Suppressor macrophage treated with lipopolysaccharide for 4 hours (primary cell): ENCODE results near the gene RPS6KB2.
A peak's percentile ranks its signal among the peaks of the same experiment; 100 is the strongest.
"Not testable (repeated sequence)": the region's sequence is repeated elsewhere in the genome, so short reads cannot be mapped to it uniquely, and the experiment has no call there.

Source experiments
- DNase-seq: peaks from one replicate; pipeline ENCODE4 v3.0.0-alpha.2; 2020

The RPS6KB2 gene

DNA sequence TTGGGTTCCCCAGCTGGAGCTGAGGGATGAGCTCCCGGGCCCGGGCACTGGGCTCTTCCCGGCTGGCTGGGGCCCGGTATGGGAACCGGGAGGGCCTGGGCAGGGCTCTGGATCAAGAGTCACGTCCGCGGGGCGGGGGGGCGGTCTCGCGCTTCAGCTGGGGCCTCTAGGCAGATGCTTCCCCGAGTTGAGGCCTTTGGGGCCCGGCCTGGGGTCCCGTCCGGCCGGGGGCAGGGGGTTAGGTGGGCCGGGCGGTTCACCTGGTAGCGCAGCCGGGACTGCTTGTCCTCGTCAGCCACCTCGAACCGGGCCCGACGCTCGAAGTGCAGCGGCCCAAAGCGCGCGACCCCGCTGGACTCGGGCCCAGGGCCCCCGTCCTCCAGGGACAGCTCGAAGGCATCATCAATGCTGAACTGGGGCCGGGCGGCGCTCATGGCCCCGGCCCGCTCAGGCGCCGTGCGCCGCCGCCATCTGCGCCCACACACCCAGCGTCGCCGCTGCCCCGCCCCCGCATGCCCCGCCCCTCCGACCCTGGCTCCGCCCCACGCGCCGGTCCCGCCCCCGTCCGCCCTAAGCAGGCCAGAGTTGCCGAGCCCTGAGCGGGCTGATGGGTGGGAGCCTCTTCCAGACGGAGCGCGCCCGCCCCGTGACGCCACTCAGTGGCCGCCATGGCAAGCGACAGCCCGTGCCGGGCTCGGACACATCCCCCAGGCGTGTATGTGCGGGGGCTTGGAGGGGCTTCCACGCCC, 40.6 kb downstream of the RPS6KB2 start, which contains the start of gene TMEM134:
TMEM134 (minus strand) TSS at position 493 of the 749 bp plus-strand sequence; CDS start at position 434, 59 bp downstream.
- peak; percentile 97 for DNase-seq

DNA sequence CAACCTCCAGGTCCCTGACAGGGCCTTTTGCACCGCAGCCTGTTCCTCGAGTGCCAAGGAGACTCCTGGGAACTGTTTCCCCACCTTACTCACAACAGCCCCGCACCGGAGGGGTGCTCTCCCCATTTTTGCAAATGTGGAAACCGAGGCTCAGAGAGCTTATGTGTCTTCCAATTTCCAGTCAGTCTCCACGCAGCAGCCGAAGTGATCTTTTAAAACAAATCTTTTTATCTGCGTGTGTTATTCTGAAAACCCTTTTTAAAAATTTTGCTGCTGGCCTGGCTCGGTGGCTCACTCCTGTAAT, 41.2 kb downstream of the RPS6KB2 start:
- DNase-seq = no peak

DNA sequence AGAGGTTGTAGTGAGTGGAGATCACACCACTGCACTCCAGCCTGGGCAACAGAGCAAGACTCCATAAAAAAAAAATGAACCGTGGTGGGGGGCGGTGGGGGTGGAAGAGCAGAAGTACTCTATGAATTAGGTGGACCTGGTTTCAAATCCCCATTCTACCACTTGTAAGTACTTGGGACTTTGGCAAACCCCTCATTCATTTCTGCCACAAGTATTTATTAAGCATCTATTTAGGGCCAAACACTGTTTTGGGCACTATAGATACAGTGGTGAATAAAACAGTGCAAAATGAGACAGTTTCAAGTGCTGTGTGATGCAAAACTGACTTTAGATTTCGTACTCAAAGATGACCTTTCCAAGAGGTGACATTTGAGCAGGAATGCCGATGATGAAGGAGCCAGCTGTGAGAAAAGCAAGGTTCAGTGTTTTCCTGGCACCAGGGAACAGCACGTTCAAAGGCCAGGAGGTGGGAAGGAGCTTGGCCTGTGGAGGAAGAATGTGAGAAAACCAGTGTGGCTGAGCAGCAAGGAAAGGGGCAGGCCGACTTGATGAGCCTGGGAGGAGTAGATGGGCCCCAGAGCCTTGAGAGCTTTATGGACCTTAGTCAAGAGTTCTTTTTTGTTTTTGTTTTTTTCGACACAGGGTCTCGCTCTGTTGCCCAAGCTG, 42.2 kb downstream of the RPS6KB2 start:
- no peak for DNase-seq

DNA sequence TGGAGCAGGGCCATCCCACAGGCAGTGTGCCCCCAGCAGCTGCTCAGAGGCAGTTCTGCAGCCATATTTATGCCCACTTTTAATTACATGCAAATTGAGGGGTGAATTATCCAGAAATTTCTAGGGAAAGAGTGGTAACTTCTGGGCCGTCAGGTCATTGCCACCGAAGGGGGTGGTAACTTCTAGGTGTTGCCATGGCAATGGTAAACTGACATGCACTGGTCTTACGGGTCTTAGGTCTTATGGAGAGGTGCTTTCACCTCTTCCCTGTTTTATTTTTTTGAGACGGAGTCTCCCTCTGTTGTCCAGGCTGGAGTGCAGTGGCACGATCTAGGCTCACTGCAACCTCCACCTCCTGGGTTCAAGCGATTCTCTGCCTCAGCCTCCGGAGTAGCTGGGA, 44.6 kb downstream of the RPS6KB2 start:
- no peak for DNase-seq

DNA sequence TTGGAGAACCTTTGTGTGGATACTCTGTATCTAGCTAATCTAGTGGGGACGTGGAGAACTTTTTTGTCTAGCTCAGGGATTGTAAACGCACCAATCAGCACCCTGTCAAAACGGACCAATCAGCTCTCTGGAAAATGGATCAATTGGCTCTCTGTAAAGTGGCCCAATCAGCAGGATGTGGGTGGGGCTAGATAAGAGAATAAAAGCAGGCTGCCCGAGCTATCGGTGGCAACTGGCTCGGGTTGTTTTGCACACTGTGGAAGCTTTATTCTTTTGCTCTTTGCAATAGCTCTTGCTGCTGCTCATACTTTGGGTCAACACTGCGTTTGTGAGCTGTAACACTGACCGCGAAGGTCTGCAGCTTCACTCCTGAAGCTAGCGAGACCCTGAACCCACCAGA, 48.4 kb downstream of the RPS6KB2 start:
- not testable (repeated sequence) for DNase-seq

DNA sequence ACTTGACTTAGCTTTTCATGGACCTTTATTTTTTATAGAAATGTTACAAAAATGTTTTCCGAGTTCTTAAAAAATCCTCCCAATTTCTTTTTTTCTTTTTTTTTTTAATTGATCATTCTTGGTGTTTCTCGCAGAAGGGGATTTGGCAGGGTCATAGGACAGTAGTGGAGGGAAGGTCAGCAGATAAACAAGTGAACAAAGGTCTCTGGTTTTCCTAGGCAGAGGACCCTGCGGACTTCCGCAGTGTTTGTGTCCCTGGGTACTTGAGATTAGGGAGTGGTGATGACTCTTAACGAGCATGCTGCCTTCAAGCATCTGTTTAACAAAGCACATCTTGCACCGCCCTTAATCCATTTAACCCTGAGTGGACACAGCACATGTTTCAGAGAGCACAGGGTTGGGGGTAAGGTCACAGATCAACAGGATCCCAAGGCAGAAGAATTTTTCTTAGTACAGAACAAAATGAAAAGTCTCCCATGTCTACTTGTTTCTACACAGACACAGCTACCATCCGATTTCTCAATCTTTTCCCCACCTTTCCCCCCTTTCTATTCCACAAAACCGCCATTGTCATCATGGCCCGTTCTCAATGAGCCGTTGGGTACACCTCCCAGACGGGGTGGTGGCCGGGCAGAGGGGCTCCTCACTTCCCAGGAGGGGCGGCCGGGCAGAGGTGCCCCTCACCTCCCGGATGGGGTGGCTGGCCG, 49.2 kb downstream of the RPS6KB2 start:
- not testable (repeated sequence) for DNase-seq

DNA sequence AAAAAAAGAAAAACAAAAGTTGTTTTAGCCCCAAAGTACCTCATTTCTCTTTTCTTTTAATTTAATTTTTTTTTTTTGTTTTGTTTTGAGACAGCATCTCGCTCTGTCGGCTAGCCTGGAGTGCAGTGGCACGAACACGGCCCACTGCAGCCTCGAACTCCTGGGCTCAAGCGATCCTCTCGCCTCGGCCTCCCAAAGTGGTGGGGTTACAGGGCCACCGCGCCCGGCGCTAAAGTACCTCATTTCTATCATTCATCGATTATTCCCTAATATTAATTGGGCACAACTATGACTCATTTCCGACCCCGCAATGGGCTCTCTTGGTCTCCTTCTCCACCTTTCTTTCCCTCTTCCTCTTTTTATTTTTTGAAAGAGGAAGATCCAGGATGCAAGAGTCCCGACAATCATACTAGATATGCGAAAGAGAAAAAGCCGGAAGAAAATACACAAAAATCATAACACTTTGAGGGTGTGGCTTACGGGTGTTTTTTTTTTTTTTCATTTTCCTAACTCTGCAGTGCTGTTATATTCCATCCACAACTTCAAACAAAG, 54.1 kb downstream of the RPS6KB2 start:
- DNase-seq = peak; percentile 70

DNA sequence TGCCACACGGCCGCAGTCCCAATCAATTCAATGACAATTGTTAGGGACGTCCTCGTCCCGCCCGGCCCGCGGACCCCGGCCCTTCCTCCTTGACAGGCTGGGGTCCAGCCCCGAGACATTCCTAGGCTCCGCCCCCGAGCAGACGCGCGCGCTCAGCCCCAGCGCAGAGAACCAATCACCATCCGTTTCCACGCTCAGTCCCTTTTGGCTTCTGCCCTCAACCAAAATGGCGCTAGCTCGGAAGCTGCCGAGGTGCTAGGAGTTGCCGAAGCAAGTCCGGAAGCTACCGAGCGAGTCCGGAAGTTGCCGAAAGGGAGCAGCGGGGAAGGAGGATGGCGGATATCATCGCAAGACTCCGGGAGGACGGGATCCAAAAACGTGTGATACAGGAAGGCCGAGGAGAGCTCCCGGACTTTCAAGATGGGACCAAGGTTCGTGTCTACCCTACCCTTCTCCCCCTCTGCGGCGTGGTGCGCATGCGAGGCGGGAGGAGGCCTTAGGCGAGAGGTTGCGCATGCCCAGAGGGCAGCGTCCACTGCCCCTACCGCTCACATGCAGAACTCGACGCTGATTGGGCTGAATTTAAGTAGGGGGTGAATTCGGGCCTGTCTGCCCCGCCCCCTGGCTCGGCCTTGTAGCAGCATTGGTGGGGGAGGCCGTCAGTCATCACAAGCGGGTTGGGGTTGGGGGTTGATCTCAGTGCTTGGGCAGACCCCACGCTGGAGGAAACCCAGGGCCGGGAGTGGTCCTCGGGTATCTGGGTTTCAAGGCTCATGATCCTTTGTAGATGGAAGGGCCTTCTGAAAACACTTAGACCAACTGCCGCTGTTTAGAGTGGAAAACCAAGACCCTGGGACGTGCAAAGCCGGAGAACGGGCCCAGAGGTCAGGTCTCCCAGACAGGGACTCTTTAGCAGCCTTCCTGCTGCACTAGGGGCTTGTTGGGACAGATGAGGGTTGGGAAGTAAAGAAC, 54.8 kb downstream of the RPS6KB2 start, which contains the start of gene AIP:
AIP (plus strand) TSS at position 200 of the 972 bp plus-strand sequence; CDS start at position 333, 133 bp downstream.
- DNase-seq = peak; percentile 98

DNA sequence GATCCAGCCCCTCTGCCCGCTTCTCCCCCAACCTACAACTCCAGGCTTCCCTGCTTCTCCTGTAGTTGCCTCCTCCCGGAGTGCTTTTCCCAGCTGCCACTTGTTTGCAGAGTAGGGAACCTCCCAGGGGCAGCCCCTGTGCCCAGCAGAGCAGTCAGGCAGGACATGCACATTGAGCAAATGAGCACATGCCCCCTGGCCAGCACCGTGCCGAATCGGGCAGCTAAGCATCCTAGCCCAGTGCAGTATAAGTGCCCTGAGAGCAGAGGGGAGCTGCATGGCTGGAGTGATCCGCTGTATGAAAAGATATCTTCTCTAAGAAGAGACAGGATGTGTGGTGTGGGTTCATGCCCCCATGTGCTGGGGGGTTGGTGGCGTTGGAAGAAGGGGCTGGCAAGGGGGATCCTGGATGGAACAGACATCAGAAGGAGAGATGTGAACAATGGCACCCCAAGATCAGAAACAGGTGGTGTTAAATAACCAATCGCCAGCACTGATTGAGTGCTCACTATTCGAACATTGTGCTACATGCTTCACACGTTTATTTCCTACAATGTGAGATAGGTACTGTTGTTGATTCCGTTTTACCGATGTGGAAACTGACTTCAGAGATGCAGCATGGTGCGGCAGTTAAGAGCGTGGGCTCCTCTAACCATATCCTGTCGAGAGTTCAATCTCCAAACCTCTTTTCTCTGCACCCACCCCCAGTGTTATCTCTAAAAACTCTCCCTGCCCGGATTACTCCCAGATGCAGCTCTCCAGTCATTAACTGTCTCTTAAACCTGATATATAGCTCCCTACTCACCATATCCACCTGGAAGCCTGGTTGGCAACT, 55.8 kb downstream of the RPS6KB2 start:
- DNase-seq = no peak

DNA sequence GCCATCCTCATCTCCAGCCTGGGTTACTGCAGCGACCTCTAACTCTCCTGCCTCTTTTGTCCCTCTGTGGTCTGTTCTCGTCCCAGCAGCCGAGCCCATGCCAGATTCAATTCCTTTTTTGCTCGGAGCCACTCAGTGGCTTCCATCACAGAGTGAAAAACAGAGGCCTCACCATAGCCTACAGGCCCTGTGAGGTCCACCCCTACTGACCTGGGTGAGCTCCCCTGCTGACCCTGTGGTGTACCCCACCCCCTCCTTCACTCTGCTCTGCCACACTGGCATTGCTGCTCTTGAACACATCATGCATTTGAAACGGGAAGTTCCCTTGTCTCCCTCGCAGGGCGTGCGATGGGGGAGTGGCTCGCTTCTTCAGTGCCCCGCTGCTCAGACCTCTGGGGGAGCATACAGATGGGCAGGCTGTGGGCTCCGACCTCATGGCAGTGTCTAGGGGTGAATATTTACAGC, 56.6 kb downstream of the RPS6KB2 start:
- DNase-seq = peak; percentile 65
